Peyer's patch (tissue), 4 donors: ENCODE measurements around the gene NTNG2. TPM values are rescaled to one million over a fixed set of nuclear protein-coding genes. Genes with fewer than 3 reads are reported as not detected.

Experiments
- DNase-seq, 3 donors: peaks; one replicate each; pipeline ENCODE4 v3.0.0-alpha.2; 2017 to 2019
- H3K27ac ChIP-seq, 4 donors: fragments of 200-600 bp; sonication (generic); one replicate each; pipeline ENCODE4 v1.5.1; 2016 to 2019
- H3K27me3 ChIP-seq, 2 donors: fragments of 200-600 bp; sonication (generic); one replicate each; pipeline ENCODE4 v1.5.1; 2019
- H3K36me3 ChIP-seq, 3 donors: fragments of 200-600 bp; sonication (generic); one replicate each; pipeline ENCODE4 v1.5.1; 2016 to 2019
- H3K4me1 ChIP-seq, 4 donors: fragments of 200-600 bp; sonication (generic); one replicate each; pipeline ENCODE4 v1.5.1; 2016 to 2019
- H3K4me3 ChIP-seq, 4 donors: fragments of 200-600 bp; sonication (generic); 1 replicate in 3 of 4; 2 replicates in 1 of 4; pipeline ENCODE4 v1.5.1; 2016 to 2019; ENCODE audit warnings: mild to moderate bottlenecking in 1 of 4
- H3K9me3 ChIP-seq, 4 donors: fragments of 200-600 bp; sonication (generic); one replicate each; pipeline ENCODE4 v1.5.1; 2016 to 2019; ENCODE audit warnings: mild to moderate bottlenecking in 1 of 4
- POLR2A ChIP-seq, 2 donors: fragments of 450-650 bp; IDR thresholded peaks; one replicate each; pipeline ENCODE4 v1.5.1; 2017; ENCODE audit warnings: antibody characterized with exemption in 2 of 2, mild to moderate bottlenecking in 2 of 2, moderate library complexity in 2 of 2
- total RNA-seq, 4 donors: library from RNA; depleted of rRNA; stranded (reverse); fragments of >200 nt; gene quantifications; one replicate each; pipeline ENCODE4 v1.1.0, GENCODE V29; 2016
- TF ChIP-seq, protein P1 (sequence below), 6 experiments: fragments of 450-650 bp in 4 of 6; fragments of 200-600 bp in 2 of 6; sonication (generic) in 1 of 6; IDR thresholded peaks; one replicate each; pipeline ENCODE4 v1.5.1; 2017 to 2019; ENCODE audit warnings: antibody characterized with exemption in 6 of 6, mild to moderate bottlenecking in 3 of 6, moderate library complexity in 1 of 6

NTNG2 gene
- total RNA-seq, 4 donors from 2014 or later: 0.18 to 9.1 (median 1.0) TPM

GRCh38 chr9:132235125-132235524 lies 73.3 kb downstream of the NTNG2 start:
- no peaks in the 10 kb centered on the region for H3K27me3 ChIP-seq
- H3K36me3 ChIP-seq: no peaks in the 10 kb centered on the region
- TF ChIP-seq POLR2A (IDR thresholded peaks at IDR 0.05): no peak
- TF ChIP-seq, protein P1, sequence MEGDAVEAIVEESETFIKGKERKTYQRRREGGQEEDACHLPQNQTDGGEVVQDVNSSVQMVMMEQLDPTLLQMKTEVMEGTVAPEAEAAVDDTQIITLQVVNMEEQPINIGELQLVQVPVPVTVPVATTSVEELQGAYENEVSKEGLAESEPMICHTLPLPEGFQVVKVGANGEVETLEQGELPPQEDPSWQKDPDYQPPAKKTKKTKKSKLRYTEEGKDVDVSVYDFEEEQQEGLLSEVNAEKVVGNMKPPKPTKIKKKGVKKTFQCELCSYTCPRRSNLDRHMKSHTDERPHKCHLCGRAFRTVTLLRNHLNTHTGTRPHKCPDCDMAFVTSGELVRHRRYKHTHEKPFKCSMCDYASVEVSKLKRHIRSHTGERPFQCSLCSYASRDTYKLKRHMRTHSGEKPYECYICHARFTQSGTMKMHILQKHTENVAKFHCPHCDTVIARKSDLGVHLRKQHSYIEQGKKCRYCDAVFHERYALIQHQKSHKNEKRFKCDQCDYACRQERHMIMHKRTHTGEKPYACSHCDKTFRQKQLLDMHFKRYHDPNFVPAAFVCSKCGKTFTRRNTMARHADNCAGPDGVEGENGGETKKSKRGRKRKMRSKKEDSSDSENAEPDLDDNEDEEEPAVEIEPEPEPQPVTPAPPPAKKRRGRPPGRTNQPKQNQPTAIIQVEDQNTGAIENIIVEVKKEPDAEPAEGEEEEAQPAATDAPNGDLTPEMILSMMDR (IDR thresholded peaks at IDR 0.05): no peak
- no peak overlapping the region for H3K27ac ChIP-seq
- H3K9me3 ChIP-seq: no peaks in the 10 kb centered on the region
- DNase-seq: no peak
- H3K4me1 ChIP-seq: no peaks in the 10 kb centered on the region
- no peak overlapping the region for H3K4me3 ChIP-seq

DNA sequence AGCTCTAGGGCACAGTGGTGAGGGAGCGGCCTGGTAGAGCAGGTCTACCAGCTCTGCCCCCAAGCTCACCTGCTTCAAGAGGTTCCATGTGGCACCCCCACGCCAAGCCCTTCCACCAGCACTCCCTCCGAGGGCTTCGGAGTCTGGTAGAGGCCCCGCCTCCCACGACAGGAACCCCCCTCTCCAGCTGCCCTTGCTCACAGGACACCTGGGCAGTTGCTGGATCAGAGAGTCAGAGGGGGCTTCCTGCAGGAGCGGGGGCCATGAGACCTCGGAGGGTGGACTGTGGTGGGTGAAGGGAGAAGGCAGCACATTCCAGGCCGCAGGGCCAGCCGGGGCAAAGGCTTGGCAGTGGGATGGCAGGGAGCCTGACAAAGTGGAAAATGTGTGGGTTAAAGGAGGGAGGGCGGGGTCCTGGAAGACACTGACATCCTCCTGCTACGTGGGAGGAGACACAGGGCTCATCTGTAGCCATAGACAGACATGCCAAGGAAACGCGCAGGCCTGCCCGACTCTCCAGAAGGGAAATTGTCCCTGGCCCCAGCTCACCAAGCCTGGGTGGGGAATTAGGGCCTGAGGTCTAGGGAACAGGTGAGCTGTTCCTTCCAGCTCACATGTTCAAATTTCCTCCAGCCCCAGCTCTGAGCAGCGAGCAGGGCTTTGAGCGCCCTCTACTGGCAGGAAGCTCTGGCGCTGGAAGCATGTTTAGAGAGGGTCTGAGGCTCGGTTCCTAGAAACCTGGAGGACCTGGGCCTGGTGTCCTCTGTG lies 74.2 kb downstream of the NTNG2 start:
- no peak for TF ChIP-seq POLR2A (IDR thresholded peaks at IDR 0.05)
- TF ChIP-seq, protein P1 (IDR thresholded peaks at IDR 0.05): peak; percentile 66 to 98 (median 78)
- H3K27me3 ChIP-seq: no peaks in the 10 kb centered on the region
- no peaks in the 10 kb centered on the region for H3K36me3 ChIP-seq
- no peak overlapping the region for H3K27ac ChIP-seq
- no peak overlapping the region for H3K4me3 ChIP-seq
- peaks cover 0 to 6% (median 2%) of the 10 kb centered on the region in 4 donors for H3K4me1 ChIP-seq
- DNase-seq: peak; percentile 73 to 90 (median 75)
- H3K9me3 ChIP-seq: no peaks in the 10 kb centered on the region

DNA sequence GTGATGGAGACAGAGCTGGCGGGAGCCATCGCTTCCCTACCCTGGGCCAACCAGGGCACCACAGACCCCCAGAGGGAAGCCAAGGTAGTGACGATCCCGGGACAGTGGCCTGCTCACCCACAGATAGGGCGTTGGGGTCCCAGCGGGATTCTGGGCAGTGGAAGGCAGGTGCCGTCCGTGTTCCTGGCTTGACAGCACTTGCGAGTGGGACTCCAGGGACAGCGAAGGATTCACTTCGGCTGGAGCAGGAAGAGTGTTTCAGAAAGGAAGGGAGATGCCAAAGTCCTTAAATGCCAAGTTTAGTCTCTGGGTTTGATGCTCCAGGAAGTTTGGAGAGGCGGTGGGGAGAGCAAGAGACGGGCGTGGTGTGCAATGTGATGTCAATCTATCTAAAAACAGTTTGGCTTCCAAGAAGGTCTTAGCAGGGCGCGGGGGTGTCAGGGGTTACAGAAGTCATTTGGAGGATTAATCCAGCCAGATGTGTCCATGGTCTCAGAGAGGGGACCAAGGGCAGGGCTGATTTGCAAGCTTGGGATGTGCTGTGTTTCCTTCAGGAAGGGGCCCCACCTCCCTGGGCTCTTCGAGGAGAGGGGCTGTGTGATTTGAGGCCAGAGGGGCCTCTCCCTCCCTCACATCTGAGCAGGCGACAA lies 74.9 kb downstream of the NTNG2 start:
- Histone ChIP-seq H3K36me3 (no peaks in the 10 kb centered on the region), H3K27ac (no peak overlapping the region), H3K27me3 (no peaks in the 10 kb centered on the region), H3K4me1 (peaks cover 0 to 11% (median 5%) of the 10 kb centered on the region in 4 donors), H3K9me3 (no peaks in the 10 kb centered on the region), H3K4me3 (no peak overlapping the region)
- DNase-seq: no peak
- TF ChIP-seq, protein P1 (IDR thresholded peaks at IDR 0.05): no peak
- no peak for TF ChIP-seq POLR2A (IDR thresholded peaks at IDR 0.05)

GRCh38 chr9:132237481-132237880 lies 75.6 kb downstream of the NTNG2 start:
- peaks cover 0 to 13% (median 5%) of the 10 kb centered on the region in 4 donors for H3K4me1 ChIP-seq
- no peak overlapping the region for H3K4me3 ChIP-seq
- no peaks in the 10 kb centered on the region for H3K9me3 ChIP-seq
- TF ChIP-seq, protein P1 (IDR thresholded peaks at IDR 0.05): no peak
- TF ChIP-seq POLR2A (IDR thresholded peaks at IDR 0.05): no peak
- H3K27me3 ChIP-seq: no peaks in the 10 kb centered on the region
- H3K27ac ChIP-seq: no peak overlapping the region
- H3K36me3 ChIP-seq: no peaks in the 10 kb centered on the region
- no peak for DNase-seq

DNA sequence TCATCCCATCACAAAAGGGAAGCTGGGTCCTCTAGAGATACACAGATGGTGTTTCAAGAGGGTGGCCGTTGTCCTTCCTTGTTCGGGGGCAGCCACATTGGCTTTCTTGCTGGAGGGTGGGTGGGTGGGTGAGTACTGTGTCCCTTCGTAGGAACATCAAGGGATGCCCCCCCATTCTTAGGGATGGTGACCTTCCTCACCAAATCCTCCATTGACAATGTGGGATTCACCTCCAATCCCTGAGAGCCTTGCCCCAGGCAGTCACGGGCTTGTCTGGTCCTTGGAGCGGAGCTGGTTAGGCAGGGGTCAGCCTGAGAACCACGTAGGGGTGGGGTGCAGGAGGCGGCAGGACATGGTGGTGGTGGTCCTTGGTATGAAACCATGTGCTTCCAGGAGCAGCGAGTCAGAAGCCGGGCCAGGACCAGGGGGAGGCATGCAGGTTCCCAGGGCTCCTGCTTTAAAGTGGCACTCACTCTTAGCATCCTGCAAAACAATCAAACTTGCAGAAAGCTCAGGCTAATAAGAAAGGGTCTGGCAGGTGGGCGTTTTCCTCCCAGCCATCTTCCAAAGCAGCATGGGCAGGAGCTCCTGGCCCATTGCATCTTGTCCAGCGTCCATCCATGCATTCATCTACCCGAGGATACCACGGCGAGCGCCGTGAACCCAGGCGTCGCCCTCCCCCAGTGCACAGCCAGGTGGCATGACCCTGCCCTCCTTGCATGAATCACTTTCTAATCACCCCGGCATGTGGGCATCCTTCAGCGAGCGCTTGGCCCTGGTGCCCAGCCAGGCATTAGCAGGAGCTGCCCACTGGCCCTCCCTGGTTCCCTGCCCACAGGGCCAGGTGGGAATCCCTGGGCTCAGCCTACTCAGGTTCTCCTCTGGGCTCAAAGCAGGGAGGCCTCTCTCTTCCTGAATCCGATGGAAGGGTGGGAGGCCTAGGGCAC lies 76.4 kb downstream of the NTNG2 start:
- peaks cover 0 to 21% (median 8%) of the 10 kb centered on the region in 4 donors for H3K4me1 ChIP-seq
- H3K27ac ChIP-seq: no peak overlapping the region
- DNase-seq: no peak
- no peaks in the 10 kb centered on the region for H3K9me3 ChIP-seq
- TF ChIP-seq, protein P1 (IDR thresholded peaks at IDR 0.05): no peak
- no peak for TF ChIP-seq POLR2A (IDR thresholded peaks at IDR 0.05)
- H3K36me3 ChIP-seq: no peaks in the 10 kb centered on the region
- no peaks in the 10 kb centered on the region for H3K27me3 ChIP-seq
- no peak overlapping the region for H3K4me3 ChIP-seq
